SK-N-SH (cell line): ENCODE data around the gene TKTL2.

Experiments
- ELF1 ChIP-seq: IDR thresholded peaks from 2 replicates; pipeline ENCODE4 v1.4.0; 2012
- FOXJ3 ChIP-seq: sonication (generic); formaldehyde crosslinking; IDR thresholded peaks from 2 replicates; pipeline ENCODE4 v1.5.1; 2020; ENCODE audit warnings: mild to moderate bottlenecking, missing genetic modification reagents
- POLR2AphosphoS5 ChIP-seq: IDR thresholded peaks from 2 replicates; pipeline ENCODE4 v1.6.1; 2012; ENCODE audit warnings: low read depth, low read length
- TF ChIP-seq, protein P1 (sequence below): fragments of 200-600 bp; sonication (generic); IDR thresholded peaks from 2 replicates; pipeline ENCODE4 v1.6.1; 2017; ENCODE audit warnings: antibody characterized with exemption, mild to moderate bottlenecking, moderate library complexity
- TF ChIP-seq, protein P2 (sequence below): fragments of 150-350 bp; IDR thresholded peaks from 2 replicates; pipeline ENCODE4 v1.6.1; 2017; ENCODE audit warnings: antibody characterized with exemption, low read length, low read depth, borderline replicate concordance

DNA sequence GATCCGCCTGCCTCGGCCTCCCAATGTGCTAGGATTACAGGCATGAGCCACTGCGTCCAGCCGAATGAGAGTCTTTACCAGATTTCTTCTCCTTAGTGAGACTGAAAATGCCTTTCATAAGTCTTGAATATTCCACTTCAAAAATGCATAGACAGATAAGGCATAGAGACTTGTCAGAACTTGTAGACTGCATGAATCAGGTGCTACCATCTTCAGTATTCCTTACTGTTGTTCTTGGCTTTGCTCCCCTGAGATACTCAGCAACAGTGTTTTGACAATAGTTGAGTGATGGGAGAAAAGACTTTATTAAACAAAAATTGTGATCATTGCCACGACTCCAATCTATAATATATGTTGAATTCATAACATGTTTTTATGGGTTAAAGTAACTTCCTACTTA lies 11.0 kb downstream of the TKTL2 start:
- TF ChIP-seq, protein P1, sequence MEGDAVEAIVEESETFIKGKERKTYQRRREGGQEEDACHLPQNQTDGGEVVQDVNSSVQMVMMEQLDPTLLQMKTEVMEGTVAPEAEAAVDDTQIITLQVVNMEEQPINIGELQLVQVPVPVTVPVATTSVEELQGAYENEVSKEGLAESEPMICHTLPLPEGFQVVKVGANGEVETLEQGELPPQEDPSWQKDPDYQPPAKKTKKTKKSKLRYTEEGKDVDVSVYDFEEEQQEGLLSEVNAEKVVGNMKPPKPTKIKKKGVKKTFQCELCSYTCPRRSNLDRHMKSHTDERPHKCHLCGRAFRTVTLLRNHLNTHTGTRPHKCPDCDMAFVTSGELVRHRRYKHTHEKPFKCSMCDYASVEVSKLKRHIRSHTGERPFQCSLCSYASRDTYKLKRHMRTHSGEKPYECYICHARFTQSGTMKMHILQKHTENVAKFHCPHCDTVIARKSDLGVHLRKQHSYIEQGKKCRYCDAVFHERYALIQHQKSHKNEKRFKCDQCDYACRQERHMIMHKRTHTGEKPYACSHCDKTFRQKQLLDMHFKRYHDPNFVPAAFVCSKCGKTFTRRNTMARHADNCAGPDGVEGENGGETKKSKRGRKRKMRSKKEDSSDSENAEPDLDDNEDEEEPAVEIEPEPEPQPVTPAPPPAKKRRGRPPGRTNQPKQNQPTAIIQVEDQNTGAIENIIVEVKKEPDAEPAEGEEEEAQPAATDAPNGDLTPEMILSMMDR = no peak
- TF ChIP-seq, protein P2, sequence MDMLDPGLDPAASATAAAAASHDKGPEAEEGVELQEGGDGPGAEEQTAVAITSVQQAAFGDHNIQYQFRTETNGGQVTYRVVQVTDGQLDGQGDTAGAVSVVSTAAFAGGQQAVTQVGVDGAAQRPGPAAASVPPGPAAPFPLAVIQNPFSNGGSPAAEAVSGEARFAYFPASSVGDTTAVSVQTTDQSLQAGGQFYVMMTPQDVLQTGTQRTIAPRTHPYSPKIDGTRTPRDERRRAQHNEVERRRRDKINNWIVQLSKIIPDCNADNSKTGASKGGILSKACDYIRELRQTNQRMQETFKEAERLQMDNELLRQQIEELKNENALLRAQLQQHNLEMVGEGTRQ = no peak
- no peak for TF ChIP-seq POLR2AphosphoS5
- TF ChIP-seq ELF1 = no peak
- no peak for TF ChIP-seq FOXJ3 (CRISPR knock-in tag)
